ENCODE results near the gene ARIH2.

ARIH2 gene

DNA sequence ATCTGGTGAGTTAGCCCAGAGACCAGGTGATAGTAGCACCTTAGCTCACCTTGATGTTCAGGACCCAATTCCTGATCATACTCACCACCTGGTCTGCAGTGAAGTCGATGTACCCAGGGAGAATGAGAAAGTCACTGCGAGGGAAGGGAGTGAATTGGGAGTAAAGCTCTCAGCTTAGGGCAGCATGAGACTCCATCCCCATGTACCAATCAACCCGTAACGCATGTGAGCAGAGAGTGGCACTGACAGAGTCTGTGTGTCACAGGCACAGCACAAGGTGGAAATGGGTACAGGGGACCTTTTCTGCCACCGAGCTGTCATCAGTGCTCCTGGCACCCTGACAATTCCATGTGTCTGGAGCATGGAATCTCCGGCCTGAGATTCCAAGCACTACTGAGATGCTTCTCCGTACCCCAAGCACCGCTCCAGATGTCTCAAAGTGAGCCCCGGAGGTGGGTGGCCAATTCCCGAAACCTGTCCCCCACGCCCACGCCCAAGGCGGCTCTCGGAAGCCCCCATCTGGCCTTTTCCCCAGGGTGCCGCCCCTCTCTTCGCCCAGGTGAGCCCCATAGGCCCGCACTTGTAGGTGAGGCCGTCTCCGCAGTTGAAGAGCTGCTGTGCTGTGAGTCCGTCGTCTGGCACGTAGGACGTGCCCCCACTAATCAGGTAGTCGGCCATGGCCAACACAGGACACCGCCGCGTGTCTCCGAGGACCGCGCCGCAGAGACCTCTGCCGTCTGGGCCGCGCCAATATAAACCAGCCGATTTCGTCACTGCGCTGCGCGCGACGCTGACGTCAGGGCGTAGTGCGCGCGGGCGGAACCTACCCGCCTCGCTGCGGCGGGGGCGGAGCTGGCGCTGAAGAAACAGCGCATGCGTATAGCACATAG is 110.3 kb downstream of the ARIH2 start, which contains the start of gene IMPDH2:
IMPDH2 (minus strand) TSS at position 726 of the 890 bp plus-strand sequence; CDS start at position 678, 48 bp downstream.
- Histone ChIP-seq H3K9me3 (ENCODE audit: control insufficient read depth in 2 of 2, low read length in 2 of 2) (no peaks in the 10 kb centered on the region), H3K36me3 (ENCODE audit: control insufficient read depth in 2 of 2, insufficient read depth in 2 of 2, low read length in 2 of 2) (peaks cover 45 to 53% of the 10 kb centered on the region in 2 donors)

DNA sequence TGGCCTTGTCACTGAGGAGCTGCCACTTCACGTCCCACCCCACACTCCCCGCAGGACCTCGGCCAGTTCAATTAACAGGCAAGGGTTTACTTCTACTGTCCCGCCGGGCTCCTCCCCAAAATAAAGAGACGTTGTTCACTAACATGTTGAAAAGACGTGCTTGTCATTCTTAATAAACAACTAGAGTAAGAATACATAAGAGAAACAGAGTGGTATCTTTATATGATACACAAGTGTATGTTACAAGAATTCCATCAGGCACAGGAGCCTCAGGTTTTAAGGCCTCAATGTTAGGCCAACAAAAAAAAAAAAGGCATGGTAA is 110.9 kb downstream of the ARIH2 start:
- Histone ChIP-seq H3K4me1 (ENCODE audit: control insufficient read depth, insufficient read depth, low read length) (peaks cover 17% of the 10 kb centered on the region), H3K9me3 (ENCODE audit: control insufficient read depth in 2 of 2, low read length in 2 of 2) (no peaks in the 10 kb centered on the region), H3K9ac (ENCODE audit: low read length in 2 of 2) (peak overlapping the region; percentile 87 to 96), H3K27me3 (ENCODE audit: control insufficient read depth in 1 of 2, insufficient read depth in 2 of 2, low read length in 2 of 2) (no peaks in the 10 kb centered on the region), H3K27ac (ENCODE audit: low read length) (peak overlapping the region; percentile 96), H3K36me3 (ENCODE audit: control insufficient read depth in 2 of 2, insufficient read depth in 2 of 2, low read length in 2 of 2) (peaks cover 42 to 50% of the 10 kb centered on the region in 2 donors), H3K4me3 (ENCODE audit: low read length in 2 of 2) (peak overlapping the region; percentile 45 to 84)

More for the DNA sequence above, 110.3 kb downstream of the ARIH2 start, which contains the start of gene IMPDH2:
- no peaks in the 10 kb centered on the region for H3K27me3 ChIP-seq (ENCODE audit: control insufficient read depth in 1 of 2, insufficient read depth in 2 of 2, low read length in 2 of 2)
- H3K4me1 ChIP-seq (ENCODE audit: control insufficient read depth, insufficient read depth, low read length): peaks cover 17% of the 10 kb centered on the region
- H3K4me3 ChIP-seq (ENCODE audit: low read length in 2 of 2): peak within 1 kb of the TSS; percentile 45 to 84
- peak within 1 kb of the TSS; percentile 87 to 96 for H3K9ac ChIP-seq (ENCODE audit: low read length in 2 of 2)
- peak within 1 kb of the TSS; percentile 96 for H3K27ac ChIP-seq (ENCODE audit: low read length)

DNA sequence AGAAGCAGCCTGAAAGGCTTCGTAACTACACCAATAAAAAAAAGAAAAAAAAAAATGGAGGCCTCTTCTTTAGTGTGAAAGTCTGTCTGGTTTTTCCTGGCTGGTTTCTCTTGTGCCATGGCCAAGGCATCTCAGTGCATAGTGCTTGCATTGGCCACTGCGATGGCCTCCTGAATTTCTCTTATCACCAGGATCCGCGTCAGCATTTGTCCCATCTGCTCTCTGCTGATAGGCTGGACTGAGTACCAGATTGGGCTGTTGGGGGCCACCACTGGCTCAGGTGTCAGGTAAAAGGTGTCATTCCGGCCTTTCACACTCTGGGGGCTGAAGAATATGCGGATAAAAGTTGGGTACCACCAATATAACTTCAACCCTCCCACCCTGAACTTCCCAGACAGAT is 111.7 kb downstream of the ARIH2 start:
- peak overlapping the region in 1 of 2 donors; percentile 21 for H3K9ac ChIP-seq (ENCODE audit: low read length in 2 of 2)
- peaks cover 17% of the 10 kb centered on the region for H3K4me1 ChIP-seq (ENCODE audit: control insufficient read depth, insufficient read depth, low read length)
- no peak overlapping the region for H3K27ac ChIP-seq (ENCODE audit: low read length)
- H3K27me3 ChIP-seq (ENCODE audit: control insufficient read depth in 1 of 2, insufficient read depth in 2 of 2, low read length in 2 of 2): no peaks in the 10 kb centered on the region
- H3K4me3 ChIP-seq (ENCODE audit: low read length in 2 of 2): no peak overlapping the region
- H3K36me3 ChIP-seq (ENCODE audit: control insufficient read depth in 2 of 2, insufficient read depth in 2 of 2, low read length in 2 of 2): peaks cover 40 to 46% of the 10 kb centered on the region in 2 donors
- no peaks in the 10 kb centered on the region for H3K9me3 ChIP-seq (ENCODE audit: control insufficient read depth in 2 of 2, low read length in 2 of 2)

DNA sequence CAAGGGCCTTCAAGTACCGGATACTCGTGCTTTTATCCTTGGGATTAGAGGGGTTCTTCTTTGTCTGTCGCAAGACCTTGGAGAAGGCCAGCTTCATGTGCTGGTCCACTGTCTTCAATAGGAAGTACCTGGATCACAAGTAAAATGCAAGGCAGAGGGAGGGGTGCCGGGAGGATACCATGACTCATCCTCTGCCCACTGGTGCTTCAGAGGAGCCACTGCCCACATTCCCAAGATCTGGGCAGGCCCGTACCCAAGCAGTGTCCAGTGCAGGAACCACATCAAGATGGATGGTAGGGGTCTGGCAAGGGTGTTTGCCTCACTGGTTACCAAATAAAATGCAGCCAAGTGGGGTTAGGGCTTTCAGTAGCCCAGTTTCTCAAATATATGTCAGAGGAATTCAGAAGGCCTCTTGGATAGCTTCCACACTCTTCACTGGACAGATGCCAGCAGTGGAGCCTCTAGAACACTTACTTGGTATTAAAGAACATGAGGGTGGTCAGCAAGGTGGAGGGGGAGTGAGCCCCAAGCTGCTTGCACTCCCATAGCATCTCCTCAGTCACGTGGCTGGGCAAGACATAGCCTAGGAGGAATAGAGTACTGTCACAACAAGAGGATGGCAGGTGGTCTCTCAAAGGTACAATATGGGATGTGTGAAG is 114.1 kb downstream of the ARIH2 start:
- Histone ChIP-seq H3K4me1 (ENCODE audit: control insufficient read depth, insufficient read depth, low read length) (peaks cover 17% of the 10 kb centered on the region), H3K27ac (ENCODE audit: low read length) (no peak overlapping the region), H3K9ac (ENCODE audit: low read length in 2 of 2) (peak overlapping the region in 1 of 2 donors; percentile 13), H3K36me3 (ENCODE audit: control insufficient read depth in 2 of 2, insufficient read depth in 2 of 2, low read length in 2 of 2) (peaks cover 29 to 33% of the 10 kb centered on the region in 2 donors), H3K4me3 (ENCODE audit: low read length in 2 of 2) (no peak overlapping the region), H3K9me3 (ENCODE audit: control insufficient read depth in 2 of 2, low read length in 2 of 2) (no peaks in the 10 kb centered on the region), H3K27me3 (ENCODE audit: control insufficient read depth in 1 of 2, insufficient read depth in 2 of 2, low read length in 2 of 2) (no peaks in the 10 kb centered on the region)

DNA sequence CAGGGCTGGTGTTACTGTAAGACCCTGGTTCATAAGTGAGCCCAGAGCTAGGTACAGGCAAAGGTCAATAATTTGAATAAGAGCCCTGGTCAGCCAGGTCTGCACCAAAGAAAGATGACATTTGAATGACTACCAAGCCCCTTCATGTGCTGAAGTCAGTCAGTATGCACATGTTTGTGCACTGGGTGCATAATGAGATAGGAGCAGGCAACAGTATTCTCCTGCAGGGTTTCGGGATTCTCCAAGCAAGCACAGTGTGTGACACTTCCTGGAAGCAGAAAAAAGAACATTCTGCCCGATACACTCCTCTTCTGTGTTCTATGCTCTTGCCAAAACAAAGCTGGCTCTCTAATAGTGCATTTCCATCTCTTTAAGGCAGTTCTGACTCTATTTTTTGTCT is 116.0 kb downstream of the ARIH2 start:
- H3K36me3 ChIP-seq (ENCODE audit: control insufficient read depth in 2 of 2, insufficient read depth in 2 of 2, low read length in 2 of 2): peaks cover 29 to 33% of the 10 kb centered on the region in 2 donors
- H3K27ac ChIP-seq (ENCODE audit: low read length): no peak overlapping the region
- H3K9ac ChIP-seq (ENCODE audit: low read length in 2 of 2): no peak overlapping the region
- H3K4me1 ChIP-seq (ENCODE audit: control insufficient read depth, insufficient read depth, low read length): peaks cover 6% of the 10 kb centered on the region
- H3K27me3 ChIP-seq (ENCODE audit: control insufficient read depth in 1 of 2, insufficient read depth in 2 of 2, low read length in 2 of 2): no peaks in the 10 kb centered on the region
- no peaks in the 10 kb centered on the region for H3K9me3 ChIP-seq (ENCODE audit: control insufficient read depth in 2 of 2, low read length in 2 of 2)
- H3K4me3 ChIP-seq (ENCODE audit: low read length in 2 of 2): no peak overlapping the region

DNA sequence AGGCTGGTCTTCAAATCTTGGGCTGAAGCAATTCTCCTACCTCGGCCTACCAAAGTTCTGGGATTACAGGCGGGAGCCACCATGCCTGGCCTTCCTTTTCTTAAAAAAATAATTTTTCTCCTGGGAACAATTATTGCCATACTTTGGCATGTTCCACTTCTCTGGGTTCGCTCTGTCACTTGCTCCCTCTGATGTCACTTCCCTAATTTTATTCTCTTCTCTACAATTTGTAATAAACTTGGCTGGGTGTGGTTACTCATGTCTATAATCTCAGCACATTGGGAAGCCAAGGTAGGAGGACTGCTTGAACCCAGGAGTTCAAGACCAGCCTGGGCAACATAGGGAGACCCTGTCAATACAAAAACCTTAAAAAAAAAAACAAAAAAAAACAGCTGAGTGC is 116.6 kb downstream of the ARIH2 start:
- Histone ChIP-seq H3K4me3 (ENCODE audit: low read length in 2 of 2) (no peak overlapping the region), H3K4me1 (ENCODE audit: control insufficient read depth, insufficient read depth, low read length) (peaks cover 6% of the 10 kb centered on the region), H3K9me3 (ENCODE audit: control insufficient read depth in 2 of 2, low read length in 2 of 2) (no peaks in the 10 kb centered on the region), H3K36me3 (ENCODE audit: control insufficient read depth in 2 of 2, insufficient read depth in 2 of 2, low read length in 2 of 2) (peaks cover 32 to 33% of the 10 kb centered on the region in 2 donors), H3K9ac (ENCODE audit: low read length in 2 of 2) (no peak overlapping the region), H3K27ac (ENCODE audit: low read length) (no peak overlapping the region), H3K27me3 (ENCODE audit: control insufficient read depth in 1 of 2, insufficient read depth in 2 of 2, low read length in 2 of 2) (no peaks in the 10 kb centered on the region)

Measured in stomach smooth muscle (tissue), 2 donors.